ENCODE measurements around the gene ZNF22. TPM values are rescaled to one million over a fixed set of nuclear protein-coding genes. Genes with fewer than 3 reads are reported as not detected.
A peak's percentile ranks its signal among the peaks of the same experiment; 100 is the strongest.

Gene ZNF22
- total and polyA plus RNA-seq, 2 of the 4 experiments (the other 2 are of a cell fraction), result 10.6 to 12.4 TPM

- Histone ChIP-seq H3K79me1 (ENCODE audit: low read depth in 1 of 2, low read length in 2 of 2) (peaks cover 0 to 12% of the 10 kb centered on the region in 2 experiments; a peak in 1 of 4 replicates), H3K4me2 (ENCODE audit: low read depth, low read length) (no peak overlapping the region), H2BK15ac (ENCODE audit: low read depth, low read length) (0 out of 3 replicates have a peak overlapping the region, but pooled peaks have one; percentile 12), H4K91ac (ENCODE audit: insufficient read depth, low read depth, low read length) (0 out of 2 replicates have a peak overlapping the region, but pooled peaks have one; percentile 13), H4K5ac (ENCODE audit: low read depth, low read length) (no peak overlapping the region; the same call in 1 of the 2 replicates), H2AFZ (replicated peaks; ENCODE audit: low read length, poor library complexity) (no peak overlapping the region), H3K23ac (ENCODE audit: low read depth, low read length) (no peak overlapping the region), H4K8ac (ENCODE audit: low read depth in 2 of 2, low read length in 2 of 2) (peak overlapping the region; percentile 27 to 38; a peak in 3 of 4 replicates), H3K9me1 (ENCODE audit: insufficient read depth, low read length) (peaks cover 11% of the 10 kb centered on the region), H3K36me3 (ENCODE audit: control insufficient read depth, insufficient read depth, low read length) (peaks cover 6% of the 10 kb centered on the region; the same call in 1 of the 2 replicates), H4K20me1 (ENCODE audit: insufficient read depth, low read length) (no peaks in the 10 kb centered on the region), H3K9ac (ENCODE audit: low read depth, low read length) (no peak overlapping the region), H3K14ac (replicated peaks; ENCODE audit: low read depth, low read length) (0 out of 2 replicates have a peak overlapping the region, but pooled peaks have one; percentile 34), H3K4me3 (ENCODE audit: insufficient read depth, low read depth, low read length) (no peak overlapping the region), H2BK20ac (ENCODE audit: low read depth, low read length) (0 out of 2 replicates have a peak overlapping the region, but pooled peaks have one; percentile 36), H3K4ac (ENCODE audit: low read depth, low read length) (peak overlapping the region; percentile 5), H2BK5ac (ENCODE audit: low read depth, low read length, poor library complexity, severe bottlenecking) (no peak overlapping the region), H3K4me1 (ENCODE audit: control insufficient read depth, insufficient read depth, low read length) (peaks cover 32% of the 10 kb centered on the region), H3K9me3 (ENCODE audit: control insufficient read depth, insufficient read depth, low read length) (no peaks in the 10 kb centered on the region), H3K56ac (ENCODE audit: extremely low read depth, insufficient read depth, low read length) (no peak overlapping the region), H2AK9ac (replicated peaks; ENCODE audit: low read depth, low read length, poor library complexity) (no peak overlapping the region), H3K18ac (ENCODE audit: low read depth, low read length) (peak overlapping the region; percentile 13; the same call in 1 of the 2 replicates), H3K27me3 (ENCODE audit: control insufficient read depth, insufficient read depth, low read length) (no peaks in the 10 kb centered on the region), H3K27ac (ENCODE audit: insufficient read depth, low read length) (no peak overlapping the region), H2AK5ac (ENCODE audit: low read depth, low read length) (no peak overlapping the region; the same call in 1 of the 2 replicates), H2BK120ac (ENCODE audit: low read depth, low read length) (0 out of 2 replicates have a peak overlapping the region, but pooled peaks have one; percentile 2)
- DNase-seq (no peak), ATAC-seq (ENCODE audit: low read depth) (no peak; the same call in 1 of the 2 replicates)
- ChIA-PET POLR2A (ENCODE audit: unreplicated experiment) (no interaction called here), CTCF (interaction anchor here (0.6 to 2.0 kb wide), 3 partner anchors 34 to 379 kb away, joined by 3 to 7 read pairs (median 3); no protein-coding TSS in a partner anchor)
- BruUV-seq (replicated peaks), result no TSS peak
- dilution Hi-C loops (cut with HindIII; ENCODE audit: low sequenced_read_pairs, unreplicated experiment) (no loop called here), intact Hi-C loops (cut with micrococcal nuclease) (no loop called here), in situ Hi-C loops (cut with MboI; ENCODE audit: low sequenced_read_pairs) (no loop called here)
- WGBS, 2 experiments (ENCODE audit: extremely low coverage in 2 of 2, insufficient read length in 1 of 2), result no CpG with 5 or more reads among the region's 8 CpGs
- TF ChIP-seq BHLHE40 (IDR thresholded peaks at IDR 0.05; ENCODE audit: low read depth, low read length) (no peak), MXI1 (IDR thresholded peaks at IDR 0.05; ENCODE audit: borderline replicate concordance, low read depth, low read length) (no peak), RCOR1 (IDR thresholded peaks at IDR 0.05; ENCODE audit: insufficient replicate concordance, low read length) (no peak), RFX5 (IDR thresholded peaks at IDR 0.05; ENCODE audit: low read depth, low read length) (no peak), MAFK (IDR thresholded peaks at IDR 0.05; ENCODE audit: low read depth, low read length) (no peak), SMC3 (IDR thresholded peaks at IDR 0.05; ENCODE audit: low read depth, low read length) (no peak), RAD21 (IDR thresholded peaks at IDR 0.05; ENCODE audit: low read length) (no peak), POLR2A (IDR thresholded peaks at IDR 0.05; ENCODE audit: low read depth, low read length) (no peak), MAZ (IDR thresholded peaks at IDR 0.05; ENCODE audit: borderline replicate concordance, low read depth, low read length) (no peak), FOS (IDR thresholded peaks at IDR 0.05; ENCODE audit: low read depth, low read length) (no peak), CEBPB (IDR thresholded peaks at IDR 0.05; ENCODE audit: low read depth, low read length) (no peak)
- TF ChIP-seq, protein P1, sequence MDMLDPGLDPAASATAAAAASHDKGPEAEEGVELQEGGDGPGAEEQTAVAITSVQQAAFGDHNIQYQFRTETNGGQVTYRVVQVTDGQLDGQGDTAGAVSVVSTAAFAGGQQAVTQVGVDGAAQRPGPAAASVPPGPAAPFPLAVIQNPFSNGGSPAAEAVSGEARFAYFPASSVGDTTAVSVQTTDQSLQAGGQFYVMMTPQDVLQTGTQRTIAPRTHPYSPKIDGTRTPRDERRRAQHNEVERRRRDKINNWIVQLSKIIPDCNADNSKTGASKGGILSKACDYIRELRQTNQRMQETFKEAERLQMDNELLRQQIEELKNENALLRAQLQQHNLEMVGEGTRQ (IDR thresholded peaks at IDR 0.05; ENCODE audit: low read depth, low read length), result no peak
- TF ChIP-seq, protein P2, sequence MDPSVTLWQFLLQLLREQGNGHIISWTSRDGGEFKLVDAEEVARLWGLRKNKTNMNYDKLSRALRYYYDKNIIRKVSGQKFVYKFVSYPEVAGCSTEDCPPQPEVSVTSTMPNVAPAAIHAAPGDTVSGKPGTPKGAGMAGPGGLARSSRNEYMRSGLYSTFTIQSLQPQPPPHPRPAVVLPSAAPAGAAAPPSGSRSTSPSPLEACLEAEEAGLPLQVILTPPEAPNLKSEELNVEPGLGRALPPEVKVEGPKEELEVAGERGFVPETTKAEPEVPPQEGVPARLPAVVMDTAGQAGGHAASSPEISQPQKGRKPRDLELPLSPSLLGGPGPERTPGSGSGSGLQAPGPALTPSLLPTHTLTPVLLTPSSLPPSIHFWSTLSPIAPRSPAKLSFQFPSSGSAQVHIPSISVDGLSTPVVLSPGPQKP (IDR thresholded peaks at IDR 0.05; ENCODE audit: borderline replicate concordance, low read depth, low read length), result no peak
- TF ChIP-seq, protein P3, sequence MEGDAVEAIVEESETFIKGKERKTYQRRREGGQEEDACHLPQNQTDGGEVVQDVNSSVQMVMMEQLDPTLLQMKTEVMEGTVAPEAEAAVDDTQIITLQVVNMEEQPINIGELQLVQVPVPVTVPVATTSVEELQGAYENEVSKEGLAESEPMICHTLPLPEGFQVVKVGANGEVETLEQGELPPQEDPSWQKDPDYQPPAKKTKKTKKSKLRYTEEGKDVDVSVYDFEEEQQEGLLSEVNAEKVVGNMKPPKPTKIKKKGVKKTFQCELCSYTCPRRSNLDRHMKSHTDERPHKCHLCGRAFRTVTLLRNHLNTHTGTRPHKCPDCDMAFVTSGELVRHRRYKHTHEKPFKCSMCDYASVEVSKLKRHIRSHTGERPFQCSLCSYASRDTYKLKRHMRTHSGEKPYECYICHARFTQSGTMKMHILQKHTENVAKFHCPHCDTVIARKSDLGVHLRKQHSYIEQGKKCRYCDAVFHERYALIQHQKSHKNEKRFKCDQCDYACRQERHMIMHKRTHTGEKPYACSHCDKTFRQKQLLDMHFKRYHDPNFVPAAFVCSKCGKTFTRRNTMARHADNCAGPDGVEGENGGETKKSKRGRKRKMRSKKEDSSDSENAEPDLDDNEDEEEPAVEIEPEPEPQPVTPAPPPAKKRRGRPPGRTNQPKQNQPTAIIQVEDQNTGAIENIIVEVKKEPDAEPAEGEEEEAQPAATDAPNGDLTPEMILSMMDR (conservative IDR thresholded peaks at IDR 0.05; ENCODE audit: low read depth, low read length), result no peak
These were observed 34.5 kb upstream of the ZNF22 start for GRCh38 chr10:44966129-44966815.

Measured in IMR-90 (cell line).